GM19438 (cell line): Measurements from ENCODE around the gene PARP15.
A peak's percentile ranks its signal among the peaks of the same experiment; 100 is the strongest.
"Not testable (repeated sequence)": the region's sequence is repeated elsewhere in the genome, so short reads cannot be mapped to it uniquely, and the experiment has no call there.

Source experiments
- ATAC-seq: cut with Tn5 transposase; IDR thresholded peaks from one replicate; pipeline ENCODE4 v1.9.1; 2021; ENCODE audit warnings: low read depth; ENCODE audit not compliant: unreplicated experiment

The PARP15 gene

GRCh38 chr3:122577409-122578031 lies at the start of gene PARP15:
Gene PARP15, plus strand, starts transcription at chr3:122577650. Its CDS starts 18 bp downstream, at chr3:122577668.
- no peak for ATAC-seq

DNA sequence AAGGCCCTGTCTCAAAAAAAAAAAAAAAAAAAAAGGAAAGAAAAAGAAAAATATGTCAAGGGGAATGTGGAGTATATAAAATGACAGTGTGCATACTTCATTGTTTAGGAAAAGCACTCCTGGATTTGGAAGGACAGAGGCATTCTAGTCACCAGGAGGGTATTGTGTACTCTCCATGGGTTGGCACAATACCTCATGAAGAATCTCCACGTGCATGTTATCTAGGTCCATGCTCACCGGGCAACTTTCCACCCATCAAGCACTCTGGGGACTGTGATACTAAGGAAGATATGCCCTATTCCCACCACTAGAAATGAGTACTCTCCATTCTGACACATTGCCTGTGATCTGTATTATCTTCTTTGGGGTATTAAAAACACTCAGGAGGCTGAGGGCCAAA lies 47.3 kb upstream of the PARP15 start:
- ATAC-seq, result no peak

DNA sequence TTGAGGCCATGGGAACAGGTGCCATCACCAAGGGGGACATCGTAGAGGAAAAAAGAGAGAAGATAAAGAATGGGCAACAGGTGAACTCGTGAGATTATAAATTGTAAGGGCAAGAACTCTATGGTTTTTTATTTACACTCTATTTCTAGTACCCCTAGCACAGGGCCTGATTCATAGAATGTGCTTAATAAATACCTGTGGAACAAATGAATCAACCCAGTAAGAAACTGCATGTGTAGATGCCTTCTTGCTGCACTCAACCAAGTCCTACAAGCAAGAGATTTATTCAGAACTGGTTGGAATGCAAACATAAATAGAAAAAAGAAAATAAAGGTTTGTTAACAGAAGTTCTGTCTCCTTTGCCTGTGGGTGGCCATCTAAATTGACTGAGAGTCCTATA lies 44.0 kb upstream of the PARP15 start:
- ATAC-seq, result no peak

DNA sequence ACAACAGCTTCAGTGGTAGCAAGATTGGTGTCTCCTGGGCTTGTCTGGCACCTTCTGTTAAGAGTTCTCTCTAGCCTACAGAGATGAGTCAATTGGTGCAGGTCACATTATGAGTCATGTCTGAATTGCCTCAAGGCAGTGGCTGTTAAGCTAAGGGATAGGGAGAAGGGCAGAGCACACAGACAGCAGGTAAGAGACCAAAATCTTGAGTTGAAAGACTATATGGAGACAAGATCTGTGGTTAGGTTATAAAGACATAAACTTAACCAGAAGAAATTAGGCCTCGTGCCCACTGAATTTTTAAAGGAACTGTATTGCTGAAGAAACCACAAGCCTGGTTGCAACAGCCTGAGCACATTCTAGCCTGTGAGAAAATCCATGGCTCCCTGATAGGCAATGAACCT lies 43.5 kb upstream of the PARP15 start:
- ATAC-seq, result peak; percentile 98

- ATAC-seq, result no peak
These were observed 41.4 kb upstream of the PARP15 start for GRCh38 chr3:122535964-122536631.

GRCh38 chr3:122536632-122537001 lies 40.8 kb upstream of the PARP15 start:
- no peak for ATAC-seq

GRCh38 chr3:122538956-122539490 lies 38.4 kb upstream of the PARP15 start:
- ATAC-seq, result no peak

- ATAC-seq, result no peak
These were observed 31.3 kb upstream of the PARP15 start for GRCh38 chr3:122546151-122546550.

DNA sequence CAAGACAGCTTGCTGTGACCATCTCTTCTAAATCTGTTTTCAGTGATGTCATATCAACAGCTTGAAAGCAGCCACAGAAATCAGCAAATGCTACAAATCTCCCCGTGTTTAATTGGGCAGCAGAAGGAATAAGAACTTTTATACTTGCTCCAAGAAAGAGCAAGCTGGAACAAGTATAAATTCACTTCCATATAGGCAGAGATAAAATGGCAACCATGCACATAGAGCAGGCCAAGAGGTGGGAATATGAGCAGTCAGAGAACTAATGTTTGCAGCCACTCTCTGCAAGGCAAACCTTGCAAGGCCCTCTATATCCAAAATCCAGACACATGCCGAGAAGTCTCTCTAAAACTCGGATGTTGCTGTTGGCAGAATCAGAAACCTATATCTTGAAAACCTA lies 29.4 kb upstream of the PARP15 start:
- no peak for ATAC-seq

- ATAC-seq, result no peak
These were observed 28.8 kb upstream of the PARP15 start for GRCh38 chr3:122548619-122549018.

- no peak for ATAC-seq
These were observed 24.3 kb upstream of the PARP15 start for GRCh38 chr3:122553171-122553570.

DNA sequence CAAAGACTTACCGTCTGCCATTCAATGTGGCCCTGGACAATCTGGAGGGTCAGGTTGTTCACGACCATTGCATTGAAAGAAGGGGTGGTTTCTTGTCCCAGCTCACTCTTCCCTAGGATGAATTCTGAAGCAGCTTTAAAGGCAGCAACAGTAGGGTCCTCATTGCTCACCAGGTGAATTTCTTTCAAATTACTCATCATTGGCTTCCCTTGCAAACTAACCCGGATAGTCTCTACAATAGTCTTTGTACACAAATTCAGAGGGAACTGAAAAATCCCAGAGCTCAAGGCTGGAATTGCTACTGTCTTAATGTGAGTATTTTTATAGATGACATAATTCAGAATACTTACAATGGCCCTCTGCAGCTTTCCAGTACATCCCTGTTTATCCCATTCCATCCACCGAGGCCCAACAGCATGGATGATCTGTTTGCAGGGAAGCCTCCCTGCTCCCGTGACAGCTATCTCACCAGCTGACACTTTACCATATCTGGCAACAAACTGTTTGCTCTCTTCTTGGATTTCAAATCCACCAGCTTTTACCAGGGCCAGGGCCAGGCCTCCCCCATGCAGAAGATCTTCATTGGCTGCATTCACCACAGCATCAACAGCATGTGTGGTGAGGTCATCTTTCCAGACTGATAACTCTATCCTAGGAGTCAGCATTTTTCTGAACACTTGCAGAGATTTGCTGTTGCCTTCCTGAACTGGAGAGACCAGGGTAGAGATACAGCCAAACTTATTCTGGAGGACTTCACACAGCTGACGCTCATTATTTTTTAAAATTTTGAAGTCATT lies 22.0 kb upstream of the PARP15 start:
- no peak for ATAC-seq

- ATAC-seq, result no peak
These were observed 20.1 kb upstream of the PARP15 start for GRCh38 chr3:122557356-122557755.

DNA sequence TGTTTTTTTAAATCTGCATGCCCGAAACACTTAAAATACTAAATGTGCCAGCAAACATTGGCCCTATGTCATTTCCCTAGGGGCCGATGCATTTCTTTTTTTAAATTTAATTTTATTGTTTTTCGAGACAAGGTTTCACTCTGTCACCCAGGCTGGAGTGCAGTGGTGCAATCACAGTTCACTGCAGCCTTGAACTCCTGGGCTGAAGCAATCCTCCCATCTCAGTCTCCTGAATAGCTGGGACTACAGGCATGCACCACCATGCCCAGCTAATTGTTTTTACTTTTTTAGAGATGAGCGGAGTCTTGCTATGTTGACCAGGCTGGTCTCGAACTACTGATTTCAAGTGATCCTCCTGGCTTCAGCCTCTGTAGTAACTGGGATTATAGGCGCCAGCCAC lies 18.8 kb upstream of the PARP15 start:
- ATAC-seq, result no peak

DNA sequence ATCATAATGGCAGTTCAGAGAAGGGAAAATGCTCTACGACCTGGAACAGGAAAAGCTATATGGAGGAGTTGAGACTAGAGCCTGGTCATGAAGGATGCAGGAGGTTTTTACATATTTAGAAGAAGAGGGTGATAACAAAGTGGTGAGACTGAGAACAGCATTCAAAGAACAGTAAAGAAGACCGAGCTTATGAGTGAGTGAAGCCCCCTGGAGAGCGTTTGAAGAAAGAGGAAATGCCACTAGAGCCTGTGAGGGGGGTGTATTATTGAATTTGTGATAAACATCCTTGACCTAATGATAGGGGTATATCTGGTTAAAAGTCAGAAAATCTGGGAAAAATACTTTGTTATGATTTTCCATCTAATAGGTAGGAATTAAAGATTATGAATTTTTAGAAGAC lies 17.5 kb upstream of the PARP15 start:
- no peak for ATAC-seq

DNA sequence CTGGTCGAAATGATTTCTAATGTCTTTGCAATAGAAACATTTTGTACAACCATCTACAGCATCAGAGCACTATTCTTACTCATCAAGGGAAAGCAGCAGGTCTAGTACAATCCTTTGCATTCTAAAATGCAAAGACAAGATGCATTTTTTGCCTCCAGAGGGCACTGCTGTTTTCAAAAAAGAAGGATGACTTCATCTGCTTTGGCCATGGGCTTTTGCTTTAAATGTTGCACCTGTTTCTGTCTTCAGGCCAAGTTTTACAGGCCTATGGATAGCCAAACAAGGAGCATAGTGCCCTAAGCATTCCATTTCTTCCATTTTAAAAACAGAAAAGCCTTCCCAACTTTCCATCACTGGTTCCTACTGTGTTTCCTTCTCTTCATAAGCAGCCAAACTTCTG lies 16.8 kb upstream of the PARP15 start:
- ATAC-seq, result no peak

- ATAC-seq, result no peak
These were observed 14.3 kb upstream of the PARP15 start for GRCh38 chr3:122562923-122563716.

- ATAC-seq, result no peak
These were observed 13.8 kb upstream of the PARP15 start for GRCh38 chr3:122563717-122564025.

GRCh38 chr3:122564155-122564912 lies 13.1 kb upstream of the PARP15 start, which contains the start of the genes DTX3L and PARP9:
Gene DTX3L, plus strand, starts transcription at chr3:122564338. Its CDS starts 89 bp downstream, at chr3:122564427.
Gene PARP9, minus strand, starts transcription at chr3:122564300. Its CDS starts 4,680 bp downstream, at chr3:122559620.
- peak; percentile 60 for ATAC-seq

- ATAC-seq, result not testable (repeated sequence)
These were observed 9.3 kb upstream of the PARP15 start for GRCh38 chr3:122568131-122568530.
